ENCODE measurements around the gene HEATR9.

GRCh38 chr17:35808962-35809854 lies 59.5 kb downstream of the HEATR9 start, which contains the start of gene TAF15:
- TF ChIP-seq CTCF (IDR thresholded peaks at IDR 0.05; ENCODE audit: low read depth, low read length) (peak; percentile 90), POLR2A (IDR thresholded peaks at IDR 0.05; ENCODE audit: extremely low read depth, insufficient read length) (peak; percentile 98), MYC (IDR thresholded peaks at IDR 0.05; ENCODE audit: low read depth, low read length) (peak; percentile 64), MAX (IDR thresholded peaks at IDR 0.05; ENCODE audit: low read depth, low read length) (peak; percentile 39)

Data from NB4 (cell line).